GM13976 (cell line): ENCODE results near the gene RELL1.

ENCODE experiments used
- DNase-seq: peaks from one replicate; pipeline ENCODE4 v3.0.0; 2012; ENCODE audit warnings: low spot score
- in situ Hi-C: fragments of 300-500 bp; cut with MboI; formaldehyde crosslinking; loops from one replicate; pipeline ENCODE4 v1.12.0; 2022; ENCODE audit warnings: low sequenced_read_pairs, mixed read lengths, inconsistent platforms; ENCODE audit not compliant: unreplicated experiment
- TF ChIP-seq, protein P1 (sequence below): IDR thresholded peaks from 2 replicates; pipeline ENCODE4 v1.5.1; 2012; ENCODE audit warnings: borderline replicate concordance, mild to moderate bottlenecking; ENCODE audit not compliant: insufficient read depth; ENCODE audit errors: extremely low read depth, missing control alignments, control extremely low read depth

RELL1 gene

DNA sequence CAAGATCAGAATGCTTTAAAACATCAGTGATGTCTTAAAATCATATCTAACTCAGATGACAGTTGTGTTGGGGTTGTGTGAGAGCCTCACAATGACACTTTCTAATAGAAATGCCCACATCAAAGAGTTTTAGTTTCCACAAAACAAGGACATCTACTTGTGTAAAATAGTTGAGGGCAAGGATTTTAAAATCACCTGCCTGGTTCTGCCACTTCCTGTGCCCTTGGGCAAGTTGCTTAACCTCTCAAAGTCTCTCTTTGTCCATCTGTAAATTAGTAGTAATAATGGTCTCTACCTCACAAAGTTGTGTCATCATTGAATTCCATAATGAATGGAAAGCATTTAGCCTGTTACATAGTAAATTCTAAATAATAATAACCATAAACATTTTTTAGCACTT, 41.9 kb upstream of the RELL1 start:
- no peak for DNase-seq
- in situ Hi-C loops = no loop called here
- TF ChIP-seq, protein P1, sequence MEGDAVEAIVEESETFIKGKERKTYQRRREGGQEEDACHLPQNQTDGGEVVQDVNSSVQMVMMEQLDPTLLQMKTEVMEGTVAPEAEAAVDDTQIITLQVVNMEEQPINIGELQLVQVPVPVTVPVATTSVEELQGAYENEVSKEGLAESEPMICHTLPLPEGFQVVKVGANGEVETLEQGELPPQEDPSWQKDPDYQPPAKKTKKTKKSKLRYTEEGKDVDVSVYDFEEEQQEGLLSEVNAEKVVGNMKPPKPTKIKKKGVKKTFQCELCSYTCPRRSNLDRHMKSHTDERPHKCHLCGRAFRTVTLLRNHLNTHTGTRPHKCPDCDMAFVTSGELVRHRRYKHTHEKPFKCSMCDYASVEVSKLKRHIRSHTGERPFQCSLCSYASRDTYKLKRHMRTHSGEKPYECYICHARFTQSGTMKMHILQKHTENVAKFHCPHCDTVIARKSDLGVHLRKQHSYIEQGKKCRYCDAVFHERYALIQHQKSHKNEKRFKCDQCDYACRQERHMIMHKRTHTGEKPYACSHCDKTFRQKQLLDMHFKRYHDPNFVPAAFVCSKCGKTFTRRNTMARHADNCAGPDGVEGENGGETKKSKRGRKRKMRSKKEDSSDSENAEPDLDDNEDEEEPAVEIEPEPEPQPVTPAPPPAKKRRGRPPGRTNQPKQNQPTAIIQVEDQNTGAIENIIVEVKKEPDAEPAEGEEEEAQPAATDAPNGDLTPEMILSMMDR = no peak

DNA sequence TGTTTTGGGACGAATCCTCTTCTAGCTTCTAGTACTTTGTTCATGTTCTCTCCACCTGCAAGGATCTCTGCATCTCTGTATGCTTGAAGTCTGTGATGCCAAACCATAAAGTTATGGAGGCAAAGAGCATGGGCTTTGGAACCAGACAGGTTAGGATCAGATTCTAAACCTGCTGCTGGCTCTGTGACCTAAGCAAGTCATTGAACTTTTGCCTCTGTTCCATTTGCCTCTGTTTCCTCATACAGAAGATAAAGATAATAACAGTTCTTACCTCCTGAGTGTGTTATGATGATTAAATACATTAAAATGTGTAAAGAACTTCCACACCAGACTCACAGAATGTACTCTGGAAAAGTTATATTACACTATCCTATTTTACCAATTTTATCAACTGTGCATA, 41.5 kb upstream of the RELL1 start:
- in situ Hi-C loops = no loop called here
- TF ChIP-seq, protein P1 = no peak
- no peak for DNase-seq

DNA sequence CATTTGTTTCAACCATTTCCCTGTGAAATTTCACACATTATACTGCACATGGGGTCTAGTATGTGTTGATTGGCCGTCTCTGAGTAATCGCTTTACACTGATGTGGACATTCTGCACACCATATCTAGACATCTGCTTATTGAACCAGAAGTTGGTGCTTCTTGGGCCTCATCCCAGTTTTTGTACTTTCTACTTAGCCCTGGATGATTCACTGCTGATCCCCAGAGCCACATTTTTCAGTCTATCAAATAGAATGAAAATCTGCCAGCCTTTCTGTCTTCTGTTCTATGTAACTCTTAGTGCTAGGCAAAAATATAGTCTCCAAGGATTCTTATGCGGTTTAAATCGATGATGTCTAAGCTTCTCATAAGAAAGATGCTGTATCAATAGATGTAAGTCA, 40.5 kb upstream of the RELL1 start:
- in situ Hi-C loops = no loop called here
- TF ChIP-seq, protein P1 = no peak
- no peak for DNase-seq

DNA sequence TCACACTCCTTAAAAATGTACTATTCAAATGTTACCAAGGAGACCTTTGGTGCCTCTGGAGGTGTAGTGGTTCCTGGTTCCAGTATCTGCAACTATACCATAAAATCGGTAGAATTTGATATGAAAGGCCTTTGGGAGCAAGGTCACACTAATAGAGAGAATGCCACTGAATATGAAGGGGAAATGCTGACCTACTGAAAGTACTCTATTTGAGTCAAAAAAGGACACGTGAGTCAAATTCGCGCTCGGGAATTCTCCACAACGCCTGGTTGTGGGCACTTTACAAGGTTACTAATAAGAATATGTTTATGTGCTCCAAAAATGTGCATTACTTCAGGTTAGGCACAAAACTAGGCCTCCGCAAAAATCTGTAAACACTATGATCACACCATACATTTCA, 39.5 kb upstream of the RELL1 start:
- in situ Hi-C loops = no loop called here
- no peak for DNase-seq
- TF ChIP-seq, protein P1 = no peak

DNA sequence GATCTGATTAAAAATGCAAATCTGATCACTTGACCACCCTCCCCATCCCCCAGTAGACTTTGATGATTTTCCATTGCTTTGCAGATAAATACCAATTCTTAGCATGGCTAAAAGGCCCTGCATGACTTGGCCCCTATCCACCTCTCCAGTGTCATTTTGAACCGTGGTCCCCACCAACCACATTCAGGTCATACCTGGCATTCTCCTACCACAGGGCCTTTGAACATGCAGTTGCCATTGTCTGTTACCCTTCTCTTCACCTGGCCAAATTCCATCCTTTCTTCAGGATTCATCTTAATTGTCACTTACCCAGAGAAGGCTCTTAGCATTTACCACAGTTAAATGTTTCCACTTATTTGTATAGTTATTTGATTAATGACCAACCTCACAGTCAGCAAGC, 36.9 kb upstream of the RELL1 start:
- TF ChIP-seq, protein P1 = no peak
- in situ Hi-C loops = no loop called here

DNA sequence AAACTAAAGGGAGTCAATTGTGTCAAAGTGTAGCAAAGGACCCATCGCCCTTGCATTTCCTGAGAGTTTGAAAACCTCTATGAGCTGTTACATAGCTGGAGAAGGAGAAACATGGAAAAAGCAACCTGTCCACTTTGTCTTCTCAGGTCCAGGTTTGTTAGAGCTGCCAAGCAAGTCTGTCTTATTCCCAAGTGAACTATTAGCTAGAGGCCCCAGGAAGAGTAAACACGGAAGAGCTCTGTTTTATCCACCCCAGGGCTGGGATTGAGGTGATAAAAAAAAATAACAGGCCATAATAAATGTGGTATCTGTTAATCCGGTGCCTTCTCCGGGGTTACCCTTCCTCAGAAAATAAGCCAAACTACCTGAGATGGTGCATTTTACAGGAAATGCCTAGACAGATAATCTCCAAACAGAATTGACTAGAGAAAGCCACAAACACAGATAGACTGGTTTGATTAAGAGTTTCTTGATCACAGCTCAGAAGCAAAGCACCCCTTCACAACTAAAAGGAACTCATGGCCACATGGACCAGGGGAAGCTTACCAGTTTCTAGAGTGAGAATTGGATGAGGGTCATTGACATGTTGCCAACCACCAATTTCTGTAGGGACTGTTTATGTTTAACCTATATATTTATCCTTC, 35.9 kb upstream of the RELL1 start:
- in situ Hi-C loops = no loop called here
- DNase-seq = no peak
- TF ChIP-seq, protein P1 = no peak

More for the DNA sequence above, 36.9 kb upstream of the RELL1 start:
- no peak for DNase-seq
